ENCODE results near the gene FIBCD1. TPM values are rescaled to one million over a fixed set of nuclear protein-coding genes. Genes with fewer than 3 reads are reported as not detected.

The FIBCD1 gene
- total RNA-seq, 4 donors from 2014 or later, result 1.4 to 1.7 TPM; not detected in 2

DNA sequence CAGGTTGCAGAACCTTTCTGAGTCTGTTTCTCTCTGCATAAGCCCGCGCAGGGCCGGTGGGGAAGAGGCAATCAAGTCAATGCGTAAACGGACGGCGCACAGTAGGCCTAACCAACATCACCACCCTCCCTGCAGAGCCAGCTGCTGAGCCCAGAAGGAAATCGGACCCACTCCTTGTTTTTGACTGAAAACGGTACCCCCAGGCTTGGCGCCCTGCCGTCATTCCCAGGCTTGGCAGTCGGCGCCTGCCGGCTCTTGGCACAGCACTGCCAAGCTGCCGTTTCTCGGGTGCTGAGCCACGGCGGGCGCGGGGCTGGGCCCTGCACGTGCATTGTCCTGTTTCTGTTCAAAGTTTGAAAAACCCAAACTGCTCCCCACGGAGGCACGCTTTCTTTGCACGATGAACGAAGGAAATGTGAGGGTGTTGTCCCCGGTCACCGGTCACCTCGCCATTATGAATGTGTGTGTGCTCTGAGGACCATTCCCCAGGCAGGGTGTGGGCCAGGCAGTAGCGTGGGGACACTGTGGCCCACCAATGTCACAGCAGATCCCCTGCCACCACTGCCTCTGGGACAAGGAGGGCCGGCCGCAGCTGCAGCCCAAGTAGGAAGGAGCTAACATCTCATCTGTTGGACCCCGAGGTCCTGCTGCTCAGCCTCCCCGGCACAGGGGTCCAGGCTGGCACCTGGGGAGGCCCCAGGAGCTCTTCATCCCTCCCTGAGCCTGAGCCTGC is 20.1 kb downstream of the FIBCD1 start:
- H3K4me1 ChIP-seq, result peaks cover 0 to 8% (median 0%) of the 10 kb centered on the region in 3 donors
- 87 to 100% methylated on average over 3 to 4 of the region's 33 CpGs for WGBS, 2 donors (ENCODE audit: low coverage in 1 of 2)
- ATAC-seq, result no peak
- no peaks in the 10 kb centered on the region for H3K36me3 ChIP-seq
- H3K27ac ChIP-seq, result no peak overlapping the region
- no peak overlapping the region for H3K4me3 ChIP-seq
- no peak for TF ChIP-seq POLR2AphosphoS5 (IDR thresholded peaks at IDR 0.05)
- no peak for TF ChIP-seq EP300 (IDR thresholded peaks at IDR 0.05)
- no peak for TF ChIP-seq CTCF (IDR thresholded peaks at IDR 0.05)
- TF ChIP-seq POLR2A (IDR thresholded peaks at IDR 0.05), result no peak
- peaks cover 20% of the 10 kb centered on the region for H3K27me3 ChIP-seq
- H3K9me3 ChIP-seq, result no peaks in the 10 kb centered on the region

GRCh38 chr9:130918101-130918825 is 20.8 kb downstream of the FIBCD1 start:
- Histone ChIP-seq H3K4me3 (no peak overlapping the region), H3K27me3 (peaks cover 14% of the 10 kb centered on the region), H3K4me1 (peaks cover 0 to 15% (median 0%) of the 10 kb centered on the region in 3 donors), H3K27ac (no peak overlapping the region), H3K9me3 (no peaks in the 10 kb centered on the region), H3K36me3 (no peaks in the 10 kb centered on the region)
- no peak for ATAC-seq
- TF ChIP-seq POLR2AphosphoS5 (IDR thresholded peaks at IDR 0.05) (no peak), CTCF (IDR thresholded peaks at IDR 0.05) (no peak), EP300 (IDR thresholded peaks at IDR 0.05) (no peak), POLR2A (IDR thresholded peaks at IDR 0.05) (no peak)
- 57 to 69% methylated on average over 4 of the region's 9 CpGs for WGBS, 2 donors (ENCODE audit: low coverage in 1 of 2)

DNA sequence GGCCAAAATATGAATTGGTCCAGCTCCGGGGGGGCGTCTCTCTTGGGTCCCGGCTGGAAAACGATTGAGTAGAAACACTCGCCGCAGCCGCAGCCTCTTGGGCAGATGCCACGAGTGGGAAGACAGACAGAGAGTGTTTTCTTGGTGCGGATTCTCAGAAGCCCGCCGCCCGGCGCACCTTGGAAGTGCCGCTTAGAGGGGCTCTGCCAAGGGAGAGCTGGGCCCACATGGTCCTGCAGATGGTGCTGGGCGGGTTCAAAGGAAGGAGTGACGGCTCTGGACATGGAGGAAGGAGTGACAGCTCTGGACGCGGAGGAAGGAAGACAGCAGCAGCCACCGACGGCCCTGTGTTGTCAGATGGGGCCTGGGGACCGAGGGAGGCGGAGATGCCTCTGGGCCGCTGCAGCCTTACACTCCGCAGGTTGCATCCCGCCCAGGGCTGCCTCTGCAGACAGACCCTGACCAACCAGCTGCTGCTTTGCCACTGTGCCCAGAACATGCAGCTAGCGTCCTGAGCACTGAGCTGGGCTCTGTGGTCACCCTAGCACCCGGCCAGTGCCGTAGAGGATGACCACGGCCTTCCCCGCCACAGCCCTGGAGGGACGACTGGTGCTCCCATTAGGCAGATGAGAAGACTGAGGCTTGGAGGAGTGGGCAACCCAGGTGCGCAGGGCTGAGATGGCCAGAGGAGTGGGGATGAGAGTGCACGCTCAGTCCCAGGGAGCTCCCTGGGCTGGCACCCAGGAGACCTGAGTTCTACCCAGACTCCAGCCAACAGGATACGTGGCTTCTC is 21.7 kb downstream of the FIBCD1 start:
- H3K27ac ChIP-seq, result no peak overlapping the region
- H3K4me1 ChIP-seq, result peaks cover 0 to 24% (median 0%) of the 10 kb centered on the region in 3 donors
- WGBS, 2 donors (ENCODE audit: low coverage in 1 of 2), result 80 to 91% methylated on average over 9 to 22 of the region's 34 CpGs
- no peak for ATAC-seq
- peaks cover 10% of the 10 kb centered on the region for H3K27me3 ChIP-seq
- H3K4me3 ChIP-seq, result no peak overlapping the region
- TF ChIP-seq EP300 (IDR thresholded peaks at IDR 0.05), result no peak
- no peak for TF ChIP-seq POLR2A (IDR thresholded peaks at IDR 0.05)
- TF ChIP-seq POLR2AphosphoS5 (IDR thresholded peaks at IDR 0.05), result no peak
- TF ChIP-seq CTCF (IDR thresholded peaks at IDR 0.05), result no peak
- H3K36me3 ChIP-seq, result no peaks in the 10 kb centered on the region
- no peaks in the 10 kb centered on the region for H3K9me3 ChIP-seq

GRCh38 chr9:130915096-130915447 is 24.0 kb downstream of the FIBCD1 start:
- H3K27me3 ChIP-seq, result peaks cover 6% of the 10 kb centered on the region
- no peak overlapping the region for H3K27ac ChIP-seq
- no peak overlapping the region for H3K4me3 ChIP-seq
- 83% methylated on average over 1 of the region's 8 CpGs; no CpG with 5 or more reads in 1 of the 2 donors for WGBS, 2 donors (ENCODE audit: low coverage in 1 of 2)
- peaks cover 0 to 24% (median 0%) of the 10 kb centered on the region in 3 donors for H3K4me1 ChIP-seq
- ATAC-seq, result no peak
- no peaks in the 10 kb centered on the region for H3K36me3 ChIP-seq
- H3K9me3 ChIP-seq, result no peaks in the 10 kb centered on the region
- TF ChIP-seq POLR2AphosphoS5 (IDR thresholded peaks at IDR 0.05), result no peak

- H3K36me3 ChIP-seq, result no peaks in the 10 kb centered on the region
- 70% methylated on average over 2 of the region's 24 CpGs; no CpG with 5 or more reads in 1 of the 2 donors for WGBS, 2 donors (ENCODE audit: low coverage in 1 of 2)
- TF ChIP-seq EP300 (IDR thresholded peaks at IDR 0.05), result no peak
- H3K4me3 ChIP-seq, result no peak overlapping the region
- no peak for ATAC-seq
- H3K27ac ChIP-seq, result no peak overlapping the region
- peaks cover 6% of the 10 kb centered on the region for H3K27me3 ChIP-seq
- H3K4me1 ChIP-seq, result peaks cover 0 to 24% (median 0%) of the 10 kb centered on the region in 3 donors
- H3K9me3 ChIP-seq, result no peaks in the 10 kb centered on the region
Observed at GRCh38 chr9:130914417-130915095, 24.5 kb downstream of the FIBCD1 start.
